Upper lobe of left lung (tissue), 6 donors: ENCODE results near the gene COL28A1. TPM values are rescaled to one million over a fixed set of nuclear protein-coding genes. Genes with fewer than 3 reads are reported as not detected.

Source experiments
- ATAC-seq, 2 donors: fragments of 200-7000 bp; cut with Tn5 transposase; one replicate each; pipeline ENCODE4 v1.9.1; 2022; ENCODE audit warnings: mild to moderate bottlenecking in 2 of 2, moderate library complexity in 2 of 2; ENCODE audit not compliant: low FRiP score in 2 of 2
- DNase-seq, 2 donors: peaks; one replicate each; pipeline ENCODE4 v3.0.0-alpha.2; 2019 to 2020
- H3K27ac ChIP-seq, 4 donors: fragments of 200-600 bp; sonication (generic); one replicate each; pipeline ENCODE4 v1.5.1; 2016 to 2019
- H3K27me3 ChIP-seq, 4 donors: fragments of 200-600 bp; sonication (generic); one replicate each; pipeline ENCODE4 v1.5.1; 2017 to 2019
- H3K36me3 ChIP-seq, 4 donors: fragments of 200-600 bp; sonication (generic); one replicate each; pipeline ENCODE4 v1.5.1; 2016 to 2019
- H3K4me1 ChIP-seq, 4 donors: fragments of 200-600 bp; sonication (generic); one replicate each; pipeline ENCODE4 v1.5.1; 2018 to 2019
- H3K4me3 ChIP-seq, 4 donors: fragments of 200-600 bp; sonication (generic); one replicate each; pipeline ENCODE4 v1.5.1; 2017 to 2019; ENCODE audit warnings: mild to moderate bottlenecking in 2 of 4, moderate library complexity in 1 of 4
- H3K9me3 ChIP-seq, 4 donors: fragments of 200-600 bp; sonication (generic); one replicate each; pipeline ENCODE4 v1.5.1; 2018 to 2019
- EP300 ChIP-seq, 4 donors: sonication (generic); formaldehyde crosslinking; IDR thresholded peaks; one replicate each; pipeline ENCODE4 v1.5.1; 2017; ENCODE audit warnings: antibody characterized with exemption in 4 of 4, control low read depth in 2 of 4
- POLR2A ChIP-seq, 4 donors: fragments of 450-650 bp; IDR thresholded peaks; one replicate each; pipeline ENCODE4 v1.5.1; 2016 to 2017; ENCODE audit warnings: antibody characterized with exemption in 4 of 4, mild to moderate bottlenecking in 2 of 4
- POLR2AphosphoS5 ChIP-seq, 2 donors: sonication (generic); formaldehyde crosslinking; IDR thresholded peaks; one replicate each; pipeline ENCODE4 v1.5.1; 2017; ENCODE audit warnings: antibody characterized with exemption in 2 of 2
- WGBS, 2 donors: methylation state at CpG; one replicate each; pipeline ENCODE4 v1.1.5; 2017 to 2018; 5-methylcytosine and 5-hydroxymethylcytosine counted together
- total RNA-seq, 6 donors: library from RNA; depleted of rRNA in 4 of 6; stranded (reverse); fragments of >200 nt in 4 of 6; gene quantifications; one replicate each; pipeline versions ENCODE4 v1.1.0 to v1.2.1, GENCODE V29; 2016 to 2021
- TF ChIP-seq, protein P1 (sequence below), 6 experiments: fragments of 450-650 bp in 4 of 6; fragments of 200-600 bp in 2 of 6; sonication (generic) in 2 of 6; IDR thresholded peaks; one replicate each; pipeline ENCODE4 v1.5.1; 2016 to 2019; ENCODE audit warnings: antibody characterized with exemption in 6 of 6
- donor health status: DM: no; HTN: no; CAD: no; lungs with moderate emphysema.
- donor health status: DM: no; HTN: yes; CAD: no; lungs with severe emphysema.

Gene COL28A1
- total RNA-seq, 6 donors from 2014 or later: 1.5 to 14.7 (median 4.3) TPM

GRCh38 chr7:7329326-7329725 lies 206.3 kb downstream of the COL28A1 start:
- no peak for ATAC-seq
- Histone ChIP-seq H3K27ac (no peak overlapping the region), H3K9me3 (no peaks in the 10 kb centered on the region), H3K27me3 (no peaks in the 10 kb centered on the region), H3K36me3 (no peaks in the 10 kb centered on the region), H3K4me1 (no peaks in the 10 kb centered on the region), H3K4me3 (no peak overlapping the region)
- TF ChIP-seq POLR2A (IDR thresholded peaks at IDR 0.05) (no peak), EP300 (IDR thresholded peaks at IDR 0.05) (no peak), POLR2AphosphoS5 (IDR thresholded peaks at IDR 0.05) (no peak)
- TF ChIP-seq, protein P1, sequence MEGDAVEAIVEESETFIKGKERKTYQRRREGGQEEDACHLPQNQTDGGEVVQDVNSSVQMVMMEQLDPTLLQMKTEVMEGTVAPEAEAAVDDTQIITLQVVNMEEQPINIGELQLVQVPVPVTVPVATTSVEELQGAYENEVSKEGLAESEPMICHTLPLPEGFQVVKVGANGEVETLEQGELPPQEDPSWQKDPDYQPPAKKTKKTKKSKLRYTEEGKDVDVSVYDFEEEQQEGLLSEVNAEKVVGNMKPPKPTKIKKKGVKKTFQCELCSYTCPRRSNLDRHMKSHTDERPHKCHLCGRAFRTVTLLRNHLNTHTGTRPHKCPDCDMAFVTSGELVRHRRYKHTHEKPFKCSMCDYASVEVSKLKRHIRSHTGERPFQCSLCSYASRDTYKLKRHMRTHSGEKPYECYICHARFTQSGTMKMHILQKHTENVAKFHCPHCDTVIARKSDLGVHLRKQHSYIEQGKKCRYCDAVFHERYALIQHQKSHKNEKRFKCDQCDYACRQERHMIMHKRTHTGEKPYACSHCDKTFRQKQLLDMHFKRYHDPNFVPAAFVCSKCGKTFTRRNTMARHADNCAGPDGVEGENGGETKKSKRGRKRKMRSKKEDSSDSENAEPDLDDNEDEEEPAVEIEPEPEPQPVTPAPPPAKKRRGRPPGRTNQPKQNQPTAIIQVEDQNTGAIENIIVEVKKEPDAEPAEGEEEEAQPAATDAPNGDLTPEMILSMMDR (IDR thresholded peaks at IDR 0.05): no peak
- DNase-seq: no peak
- 22 to 42% methylated on average over 1 of the region's 1 CpG for WGBS, 2 donors

DNA sequence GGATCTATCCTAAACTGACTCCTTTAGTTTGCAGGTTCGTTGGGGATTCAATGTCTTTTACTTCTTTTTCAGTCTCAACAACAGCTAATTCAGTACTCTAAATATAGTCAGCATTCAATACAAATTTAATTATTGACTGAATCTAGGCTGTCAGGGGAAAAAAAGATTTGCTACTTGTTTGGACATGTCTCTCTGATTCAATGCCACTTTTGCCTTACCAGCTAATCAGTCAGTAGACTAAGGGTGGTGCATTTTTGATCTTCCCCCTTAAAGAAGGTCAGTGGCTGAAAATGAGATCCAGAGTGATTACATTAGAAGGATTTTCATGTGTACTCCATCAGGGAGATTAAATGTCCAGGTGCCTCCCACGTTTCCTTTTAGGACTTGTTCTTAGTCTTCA lies 208.2 kb downstream of the COL28A1 start:
- WGBS, 2 donors: 76 to 86% methylated on average over 2 of the region's 2 CpGs
- no peaks in the 10 kb centered on the region for H3K4me1 ChIP-seq
- no peak overlapping the region for H3K4me3 ChIP-seq
- no peak for TF ChIP-seq POLR2A (IDR thresholded peaks at IDR 0.05)
- no peaks in the 10 kb centered on the region for H3K9me3 ChIP-seq
- H3K27ac ChIP-seq: no peak overlapping the region
- DNase-seq: no peak
- H3K27me3 ChIP-seq: no peaks in the 10 kb centered on the region
- no peaks in the 10 kb centered on the region for H3K36me3 ChIP-seq
- no peak for ATAC-seq

DNA sequence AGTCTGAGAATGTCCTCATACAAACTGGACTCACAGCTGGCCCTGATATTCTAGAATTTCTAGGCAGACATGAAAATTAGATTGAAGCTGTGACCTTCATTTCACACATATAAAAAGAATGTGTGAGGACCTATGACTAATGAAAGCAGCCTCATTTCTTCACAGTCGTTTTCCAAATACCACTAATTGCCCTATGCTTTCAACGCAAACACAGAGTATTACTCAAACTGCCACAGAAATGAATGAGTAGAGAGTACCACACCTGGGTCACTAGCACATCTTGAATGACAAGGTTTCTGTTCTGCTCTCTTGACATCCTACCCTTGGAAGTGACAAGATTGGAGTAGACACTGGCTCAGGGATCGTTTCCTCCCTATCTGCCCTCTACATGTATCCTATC lies 211.0 kb downstream of the COL28A1 start:
- Histone ChIP-seq H3K4me3 (no peak overlapping the region), H3K27me3 (no peaks in the 10 kb centered on the region), H3K36me3 (no peaks in the 10 kb centered on the region), H3K9me3 (no peaks in the 10 kb centered on the region), H3K27ac (no peak overlapping the region), H3K4me1 (no peaks in the 10 kb centered on the region)
- DNase-seq: no peak
- no peak for ATAC-seq
- 82 to 87% methylated on average over 3 of the region's 3 CpGs for WGBS, 2 donors
- TF ChIP-seq, protein P1 (IDR thresholded peaks at IDR 0.05): no peak
- no peak for TF ChIP-seq POLR2AphosphoS5 (IDR thresholded peaks at IDR 0.05)
- no peak for TF ChIP-seq EP300 (IDR thresholded peaks at IDR 0.05)
- TF ChIP-seq POLR2A (IDR thresholded peaks at IDR 0.05): no peak

GRCh38 chr7:7323921-7324320 lies 211.8 kb downstream of the COL28A1 start:
- Histone ChIP-seq H3K4me1 (no peaks in the 10 kb centered on the region), H3K36me3 (no peaks in the 10 kb centered on the region), H3K4me3 (no peak overlapping the region), H3K9me3 (no peaks in the 10 kb centered on the region), H3K27ac (no peak overlapping the region), H3K27me3 (no peaks in the 10 kb centered on the region)
- WGBS, 2 donors: 86 to 94% methylated on average over 2 of the region's 2 CpGs
- ATAC-seq (no peak), DNase-seq (no peak)
- no peak for TF ChIP-seq EP300 (IDR thresholded peaks at IDR 0.05)
- TF ChIP-seq, protein P1 (IDR thresholded peaks at IDR 0.05): no peak
- TF ChIP-seq POLR2A (IDR thresholded peaks at IDR 0.05): no peak
- no peak for TF ChIP-seq POLR2AphosphoS5 (IDR thresholded peaks at IDR 0.05)

DNA sequence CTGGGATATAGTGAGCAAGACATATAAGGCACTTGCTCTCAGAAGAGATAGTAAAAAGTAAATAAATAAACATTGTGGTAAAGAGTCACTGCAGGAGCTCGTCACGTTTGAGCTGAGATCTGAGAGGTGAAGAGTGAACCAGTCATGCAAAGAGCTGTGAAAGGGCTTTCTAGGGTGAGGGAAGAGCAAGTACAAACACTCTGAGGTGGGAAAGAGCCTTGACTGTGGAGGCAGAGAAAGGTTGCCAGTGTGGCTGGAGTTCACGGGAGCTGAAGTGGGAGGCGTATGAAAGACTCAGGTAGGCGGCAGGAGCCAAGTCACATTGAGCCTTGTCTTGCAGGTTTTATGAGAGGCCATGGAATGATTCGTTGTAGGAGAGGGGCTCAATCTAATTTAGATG lies 212.3 kb downstream of the COL28A1 start:
- ATAC-seq (no peak), DNase-seq (peak in 1 of 2 donors; percentile 35)
- 67 to 70% methylated on average over 6 of the region's 6 CpGs for WGBS, 2 donors
- TF ChIP-seq EP300 (IDR thresholded peaks at IDR 0.05) (no peak), POLR2A (IDR thresholded peaks at IDR 0.05) (no peak), POLR2AphosphoS5 (IDR thresholded peaks at IDR 0.05) (no peak)
- TF ChIP-seq, protein P1 (IDR thresholded peaks at IDR 0.05): no peak
- no peaks in the 10 kb centered on the region for H3K9me3 ChIP-seq
- no peaks in the 10 kb centered on the region for H3K4me1 ChIP-seq
- no peaks in the 10 kb centered on the region for H3K36me3 ChIP-seq
- no peaks in the 10 kb centered on the region for H3K27me3 ChIP-seq
- no peak overlapping the region for H3K27ac ChIP-seq
- H3K4me3 ChIP-seq: no peak overlapping the region
